NCI-H1105 (cell line): Measurements from ENCODE around the gene RAB15.

Experiments used
- DNase-seq: peaks from one replicate; lab custom pipeline; 2025; lab: John Stamatoyannopoulos, UW

The RAB15 gene

DNA sequence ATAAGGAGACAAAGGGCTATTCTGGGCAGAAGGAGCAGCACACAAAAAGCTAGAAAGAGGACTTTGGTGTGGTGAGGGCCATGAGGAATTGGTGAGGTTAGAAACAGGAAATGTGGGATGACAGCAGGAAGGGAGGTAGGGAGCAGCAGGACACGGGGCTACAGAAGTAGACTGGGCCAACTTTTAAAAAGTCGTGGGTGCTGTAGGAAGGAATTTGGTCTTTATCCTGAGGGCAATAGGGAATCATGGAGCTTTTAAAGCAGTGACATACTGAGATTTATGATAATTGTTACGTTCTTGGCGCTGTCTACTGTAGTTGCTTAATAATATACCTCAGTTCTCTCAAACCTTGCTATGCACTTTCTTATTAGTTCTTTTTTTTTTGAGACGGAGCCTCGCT, 66.1 kb downstream of the RAB15 start:
- DNase-seq = no peak

DNA sequence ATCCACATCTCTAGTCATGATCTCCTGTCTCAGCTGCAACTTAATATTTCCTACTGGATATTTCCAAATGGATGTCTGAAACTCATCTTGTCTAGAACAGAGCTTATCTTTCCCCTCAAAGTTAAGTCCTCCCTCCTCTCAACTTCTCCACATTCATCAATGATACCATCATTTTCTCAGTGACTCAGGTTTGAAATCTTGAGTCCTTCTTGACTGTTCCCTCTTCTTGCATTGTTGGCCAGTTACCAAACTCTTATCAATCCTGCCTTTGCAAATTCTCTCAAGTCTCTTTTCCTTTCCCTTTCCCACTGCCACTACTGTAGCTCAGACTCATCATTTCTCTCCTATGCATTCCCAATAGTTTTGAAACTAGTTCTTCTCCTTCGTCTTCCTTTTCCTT, 72.2 kb downstream of the RAB15 start:
- no peak for DNase-seq
